ENCODE measurements around the gene ANK2. TPM values are rescaled to one million over a fixed set of nuclear protein-coding genes. Genes with fewer than 3 reads are reported as not detected.
"Not testable (repeated sequence)": the region's sequence is repeated elsewhere in the genome, so short reads cannot be mapped to it uniquely, and the experiment has no call there.

The ANK2 gene
- polyA plus RNA-seq, 4 donors = 0.22 to 32.7 (median 5.6) TPM

DNA sequence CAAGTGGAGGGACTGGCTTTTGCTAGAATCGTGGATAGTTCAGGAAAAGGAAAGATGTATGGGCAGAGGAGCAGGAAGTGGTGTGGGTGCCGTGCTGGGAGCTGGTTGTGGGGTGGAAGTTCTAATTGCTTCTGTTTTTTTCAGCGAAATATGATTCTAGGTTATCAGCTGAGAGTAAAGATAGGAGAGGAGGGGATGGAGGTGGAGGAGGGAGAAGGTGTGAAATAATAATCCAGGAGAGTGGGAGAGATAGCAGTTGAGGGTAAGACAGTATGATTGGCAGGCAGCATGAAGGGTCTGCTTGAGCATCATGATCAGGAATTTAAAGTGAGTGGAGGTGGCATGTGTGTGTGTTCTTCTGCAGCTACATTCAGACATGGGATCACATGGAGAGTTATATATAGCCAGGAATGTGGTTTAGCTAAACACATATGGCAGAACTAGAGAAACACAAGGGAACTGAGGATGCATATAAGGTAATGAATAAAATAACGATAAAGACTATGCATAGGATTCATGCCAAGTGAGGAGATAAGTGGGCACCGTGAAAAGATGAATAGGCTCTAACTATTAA, 133.7 kb downstream of the ANK2 start:
- H3K4me3 ChIP-seq (ENCODE audit: low read depth in 1 of 3, low read length in 3 of 3) = no peak overlapping the region
- H3K9me3 ChIP-seq (ENCODE audit: control insufficient read depth in 2 of 2, insufficient read depth in 1 of 2, low read depth in 1 of 2, low read length in 1 of 2) = no peaks in the 10 kb centered on the region
- no peak for FAIRE-seq
- no peaks in the 10 kb centered on the region for H3K27me3 ChIP-seq (ENCODE audit: control insufficient read depth in 3 of 3, insufficient read depth in 3 of 3, low read length in 3 of 3)
- DNase-seq = no peak
- peaks cover 0 to 15% (median 0%) of the 10 kb centered on the region in 3 donors for H3K4me1 ChIP-seq (ENCODE audit: control insufficient read depth in 3 of 3, insufficient read depth in 2 of 3, low read depth in 1 of 3, low read length in 2 of 3)
- no peaks in the 10 kb centered on the region for H3K36me3 ChIP-seq (ENCODE audit: control insufficient read depth in 3 of 3, insufficient read depth in 2 of 3, low read depth in 1 of 3, low read length in 3 of 3)
- H3K27ac ChIP-seq (ENCODE audit: low read depth in 1 of 3, low read length in 2 of 3) = no peak overlapping the region
- WGBS, 3 donors = 47 to 52% (median 50%) methylated on average over 5 of the region's 5 CpGs

DNA sequence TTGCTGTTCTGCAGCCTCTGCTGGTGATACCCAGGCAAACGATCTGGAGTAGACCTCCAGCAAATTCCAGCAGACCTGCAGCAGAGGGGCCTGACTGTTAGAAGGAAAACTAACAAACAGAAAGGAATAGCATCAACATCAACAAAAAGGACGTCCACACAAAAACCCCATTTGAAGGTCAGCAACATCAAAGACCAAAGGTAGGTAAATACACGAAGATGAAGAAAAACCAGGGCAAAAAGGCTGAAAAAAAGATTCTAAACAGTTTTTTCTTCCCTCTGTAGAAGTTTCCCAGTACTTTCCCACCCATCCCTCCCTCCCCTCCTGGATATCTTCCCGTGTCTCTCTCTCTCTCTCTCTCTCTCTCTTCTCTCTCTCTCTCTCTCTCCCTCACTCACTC, 136.8 kb downstream of the ANK2 start:
- not testable (repeated sequence) for DNase-seq; H3K4me3 ChIP-seq (ENCODE audit: low read depth in 1 of 3, low read length in 3 of 3); H3K9me3 ChIP-seq (ENCODE audit: control insufficient read depth in 2 of 2, insufficient read depth in 1 of 2, low read depth in 1 of 2, low read length in 1 of 2); H3K27me3 ChIP-seq (ENCODE audit: control insufficient read depth in 3 of 3, insufficient read depth in 3 of 3, low read length in 3 of 3); H3K27ac ChIP-seq (ENCODE audit: low read depth in 1 of 3, low read length in 2 of 3); H3K36me3 ChIP-seq (ENCODE audit: control insufficient read depth in 3 of 3, insufficient read depth in 2 of 3, low read depth in 1 of 3, low read length in 3 of 3); H3K4me1 ChIP-seq (ENCODE audit: control insufficient read depth in 3 of 3, insufficient read depth in 2 of 3, low read depth in 1 of 3, low read length in 2 of 3); FAIRE-seq
- WGBS, 3 donors = 39 to 48% (median 40%) methylated on average over 4 of the region's 4 CpGs

DNA sequence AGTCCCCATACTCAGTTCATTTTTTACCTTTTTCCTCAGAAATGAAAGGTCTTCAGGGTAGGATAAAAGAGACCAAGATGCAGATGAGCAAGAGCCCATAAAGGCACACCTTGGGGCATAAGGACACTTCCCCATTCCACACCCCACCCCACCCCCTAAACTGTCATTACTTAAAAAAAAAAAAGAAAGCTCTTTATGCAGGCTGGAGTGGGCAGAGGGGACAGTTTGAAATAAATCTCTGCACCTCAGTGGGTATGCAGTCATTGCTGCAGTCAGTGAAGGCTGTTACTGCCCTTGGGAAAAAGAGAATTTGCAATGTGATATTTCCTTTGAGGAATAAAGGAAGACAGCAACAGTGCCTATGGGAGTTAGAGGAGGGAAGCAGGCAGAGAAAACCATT, 137.5 kb downstream of the ANK2 start:
- Histone ChIP-seq H3K9me3 (ENCODE audit: control insufficient read depth in 2 of 2, insufficient read depth in 1 of 2, low read depth in 1 of 2, low read length in 1 of 2) (no peaks in the 10 kb centered on the region), H3K4me1 (ENCODE audit: control insufficient read depth in 3 of 3, insufficient read depth in 2 of 3, low read depth in 1 of 3, low read length in 2 of 3) (peaks cover 0 to 10% (median 0%) of the 10 kb centered on the region in 3 donors)
- FAIRE-seq = no peak

DNA sequence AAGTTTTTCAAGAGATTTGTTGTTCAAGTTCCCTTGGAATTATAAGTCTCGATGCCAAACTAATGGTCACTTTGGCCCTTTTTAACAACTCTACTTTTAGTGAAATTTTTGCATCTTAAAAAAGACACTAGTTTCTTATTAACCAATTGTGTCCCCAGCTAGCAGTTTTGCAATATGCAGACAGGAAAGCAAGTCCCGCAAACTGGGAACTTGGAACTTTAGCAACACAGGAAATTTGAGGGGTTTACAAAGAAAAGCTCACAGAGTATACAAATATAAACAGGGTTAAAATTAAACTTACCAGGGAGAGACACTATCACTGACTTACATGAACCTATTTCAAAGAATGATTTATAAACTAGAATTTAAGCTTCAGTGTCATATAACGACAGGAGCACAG, 137.9 kb downstream of the ANK2 start:
- DNase-seq (no peak), FAIRE-seq (no peak)
- no peak overlapping the region for H3K4me3 ChIP-seq (ENCODE audit: low read depth in 1 of 3, low read length in 3 of 3)
- H3K9me3 ChIP-seq (ENCODE audit: control insufficient read depth in 2 of 2, insufficient read depth in 1 of 2, low read depth in 1 of 2, low read length in 1 of 2) = no peaks in the 10 kb centered on the region
- H3K4me1 ChIP-seq (ENCODE audit: control insufficient read depth in 3 of 3, insufficient read depth in 2 of 3, low read depth in 1 of 3, low read length in 2 of 3) = peaks cover 0 to 10% (median 0%) of the 10 kb centered on the region in 3 donors
- 67 to 88% (median 81%) methylated on average over 3 of the region's 3 CpGs for WGBS, 3 donors
- peak overlapping the region in 1 of 3 donors; percentile 57 for H3K27ac ChIP-seq (ENCODE audit: low read depth in 1 of 3, low read length in 2 of 3)
- no peaks in the 10 kb centered on the region for H3K27me3 ChIP-seq (ENCODE audit: control insufficient read depth in 3 of 3, insufficient read depth in 3 of 3, low read length in 3 of 3)
- H3K36me3 ChIP-seq (ENCODE audit: control insufficient read depth in 3 of 3, insufficient read depth in 2 of 3, low read depth in 1 of 3, low read length in 3 of 3) = no peaks in the 10 kb centered on the region

More for the DNA sequence above, 137.5 kb downstream of the ANK2 start:
- peak in 1 of 2 donors; percentile 61 for DNase-seq
- Histone ChIP-seq H3K27me3 (ENCODE audit: control insufficient read depth in 3 of 3, insufficient read depth in 3 of 3, low read length in 3 of 3) (no peaks in the 10 kb centered on the region), H3K36me3 (ENCODE audit: control insufficient read depth in 3 of 3, insufficient read depth in 2 of 3, low read depth in 1 of 3, low read length in 3 of 3) (no peaks in the 10 kb centered on the region), H3K27ac (ENCODE audit: low read depth in 1 of 3, low read length in 2 of 3) (peak overlapping the region in 1 of 3 donors; percentile 57), H3K4me3 (ENCODE audit: low read depth in 1 of 3, low read length in 3 of 3) (no peak overlapping the region)

DNA sequence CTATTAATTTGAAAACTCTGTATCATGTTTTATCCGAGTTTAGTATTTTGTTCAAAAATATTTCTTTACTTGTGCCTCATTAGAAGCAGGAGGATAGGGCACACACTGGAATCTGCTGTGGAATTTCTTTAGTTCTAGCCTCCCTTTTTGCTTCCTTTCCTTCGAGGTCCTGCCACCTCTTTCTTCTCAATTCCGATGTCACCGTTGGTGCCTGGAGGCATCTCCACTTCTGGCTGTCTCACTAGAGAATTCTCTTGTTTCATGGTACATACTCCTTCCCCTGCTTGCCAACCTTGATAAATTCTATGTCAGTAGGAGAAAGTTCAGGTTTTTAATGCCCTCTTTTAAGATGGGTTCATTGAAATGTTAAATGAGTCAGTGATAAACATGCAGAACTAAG, 140.1 kb downstream of the ANK2 start:
- WGBS, 3 donors = 80 to 87% (median 84%) methylated on average over 4 of the region's 4 CpGs
- no peak for DNase-seq

DNA sequence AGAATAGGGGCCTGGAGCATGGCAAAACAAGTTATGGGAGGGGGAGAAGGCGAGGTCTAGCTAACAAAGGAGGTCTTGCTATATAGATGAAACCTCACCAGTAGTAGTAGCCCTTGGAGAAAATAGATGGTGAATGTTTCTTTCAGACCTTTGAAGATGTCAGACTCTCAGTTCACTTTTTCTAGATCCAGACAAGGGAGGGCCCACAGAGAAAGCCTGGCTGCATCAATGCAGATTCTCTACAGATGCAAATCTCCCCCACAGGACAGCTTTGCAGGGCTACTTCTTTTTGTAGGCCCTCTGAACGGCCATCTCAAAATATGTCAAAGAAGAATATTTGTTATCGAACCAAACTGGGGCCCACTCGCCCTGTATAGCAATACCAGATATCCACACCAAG, 159.7 kb downstream of the ANK2 start:
- no peak overlapping the region for H3K4me3 ChIP-seq (ENCODE audit: low read depth in 1 of 3, low read length in 3 of 3)
- H3K4me1 ChIP-seq (ENCODE audit: control insufficient read depth in 3 of 3, insufficient read depth in 2 of 3, low read depth in 1 of 3, low read length in 2 of 3) = no peaks in the 10 kb centered on the region
- no peaks in the 10 kb centered on the region for H3K9me3 ChIP-seq (ENCODE audit: control insufficient read depth in 2 of 2, insufficient read depth in 1 of 2, low read depth in 1 of 2, low read length in 1 of 2)
- H3K27ac ChIP-seq (ENCODE audit: low read depth in 1 of 3, low read length in 2 of 3) = no peak overlapping the region
- 72 to 84% (median 77%) methylated on average over 4 of the region's 4 CpGs for WGBS, 3 donors
- DNase-seq (no peak), FAIRE-seq (no peak)
- H3K27me3 ChIP-seq (ENCODE audit: control insufficient read depth in 3 of 3, insufficient read depth in 3 of 3, low read length in 3 of 3) = no peaks in the 10 kb centered on the region
- H3K36me3 ChIP-seq (ENCODE audit: control insufficient read depth in 3 of 3, insufficient read depth in 2 of 3, low read depth in 1 of 3, low read length in 3 of 3) = no peaks in the 10 kb centered on the region

More for the DNA sequence above, 140.1 kb downstream of the ANK2 start:
- H3K4me3 ChIP-seq (ENCODE audit: low read depth in 1 of 3, low read length in 3 of 3) = no peak overlapping the region
- no peak for FAIRE-seq
- peaks cover 0 to 10% (median 0%) of the 10 kb centered on the region in 3 donors for H3K4me1 ChIP-seq (ENCODE audit: control insufficient read depth in 3 of 3, insufficient read depth in 2 of 3, low read depth in 1 of 3, low read length in 2 of 3)
- no peaks in the 10 kb centered on the region for H3K27me3 ChIP-seq (ENCODE audit: control insufficient read depth in 3 of 3, insufficient read depth in 3 of 3, low read length in 3 of 3)
- no peak overlapping the region for H3K27ac ChIP-seq (ENCODE audit: low read depth in 1 of 3, low read length in 2 of 3)
- H3K9me3 ChIP-seq (ENCODE audit: control insufficient read depth in 2 of 2, insufficient read depth in 1 of 2, low read depth in 1 of 2, low read length in 1 of 2) = no peaks in the 10 kb centered on the region
- H3K36me3 ChIP-seq (ENCODE audit: control insufficient read depth in 3 of 3, insufficient read depth in 2 of 3, low read depth in 1 of 3, low read length in 3 of 3) = no peaks in the 10 kb centered on the region

DNA sequence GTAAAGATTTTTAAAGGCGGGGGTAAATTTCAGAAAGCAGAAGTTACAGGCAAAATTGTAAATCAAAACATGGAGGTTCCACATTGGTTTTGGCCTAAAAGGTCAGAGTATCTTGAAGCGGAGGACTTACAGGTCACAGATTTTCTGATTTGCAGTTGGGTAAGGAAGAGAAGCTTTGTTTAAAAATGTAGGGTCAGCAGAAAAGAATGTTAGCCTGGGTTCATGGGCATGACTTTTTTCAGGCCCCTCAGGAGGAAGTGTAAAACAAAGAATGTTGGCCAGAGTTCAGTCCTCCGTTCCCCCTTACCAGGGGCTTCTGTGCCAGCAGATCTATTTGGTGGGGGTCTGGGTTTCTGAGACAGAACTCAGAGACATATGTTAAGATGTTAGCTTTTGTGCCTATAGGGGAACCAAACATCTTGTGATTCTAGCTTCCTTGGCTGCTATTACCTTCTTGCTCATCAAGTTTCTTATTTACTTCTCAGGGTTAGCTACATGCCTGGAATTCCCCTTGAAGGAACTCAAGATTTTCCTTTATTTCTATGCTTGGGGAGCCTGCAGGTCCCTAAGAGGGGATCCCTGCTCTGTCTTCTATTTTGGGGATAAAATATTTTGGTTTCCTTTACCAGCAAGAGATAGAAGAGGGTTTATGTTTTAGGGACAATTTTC, 160.3 kb downstream of the ANK2 start:
- FAIRE-seq = no peak
- no peak overlapping the region for H3K4me3 ChIP-seq (ENCODE audit: low read depth in 1 of 3, low read length in 3 of 3)
- no peak overlapping the region for H3K27ac ChIP-seq (ENCODE audit: low read depth in 1 of 3, low read length in 2 of 3)
- no peaks in the 10 kb centered on the region for H3K9me3 ChIP-seq (ENCODE audit: control insufficient read depth in 2 of 2, insufficient read depth in 1 of 2, low read depth in 1 of 2, low read length in 1 of 2)
- no peaks in the 10 kb centered on the region for H3K4me1 ChIP-seq (ENCODE audit: control insufficient read depth in 3 of 3, insufficient read depth in 2 of 3, low read depth in 1 of 3, low read length in 2 of 3)
- DNase-seq = no peak
- WGBS, 3 donors = 79 to 88% (median 79%) methylated on average over 3 of the region's 3 CpGs
- H3K36me3 ChIP-seq (ENCODE audit: control insufficient read depth in 3 of 3, insufficient read depth in 2 of 3, low read depth in 1 of 3, low read length in 3 of 3) = no peaks in the 10 kb centered on the region
- H3K27me3 ChIP-seq (ENCODE audit: control insufficient read depth in 3 of 3, insufficient read depth in 3 of 3, low read length in 3 of 3) = no peaks in the 10 kb centered on the region

DNA sequence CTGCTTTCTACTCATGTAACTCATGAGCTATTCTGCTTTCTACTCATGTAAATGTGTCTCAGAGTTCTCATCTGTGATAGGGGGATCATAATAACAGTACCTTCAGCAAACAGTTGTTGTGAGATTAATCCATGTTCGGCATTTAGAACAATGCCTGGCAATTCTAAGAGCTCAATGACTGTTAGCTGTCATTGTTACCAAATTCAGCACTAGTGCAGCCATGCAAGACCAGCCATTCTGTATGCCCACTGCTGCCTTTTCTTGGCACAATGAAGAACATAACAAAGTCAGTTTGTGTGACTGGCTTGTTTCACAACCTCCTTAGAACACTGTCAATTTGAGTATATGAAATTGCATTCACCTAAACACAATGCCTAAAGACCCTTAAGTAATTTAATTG, 163.2 kb downstream of the ANK2 start:
- no peaks in the 10 kb centered on the region for H3K36me3 ChIP-seq (ENCODE audit: control insufficient read depth in 3 of 3, insufficient read depth in 2 of 3, low read depth in 1 of 3, low read length in 3 of 3)
- FAIRE-seq (no peak), DNase-seq (no peak)
- 74 to 83% (median 81%) methylated on average over 1 of the region's 1 CpG for WGBS, 3 donors
- H3K27ac ChIP-seq (ENCODE audit: low read depth in 1 of 3, low read length in 2 of 3) = no peak overlapping the region
- H3K4me3 ChIP-seq (ENCODE audit: low read depth in 1 of 3, low read length in 3 of 3) = no peak overlapping the region
- H3K27me3 ChIP-seq (ENCODE audit: control insufficient read depth in 3 of 3, insufficient read depth in 3 of 3, low read length in 3 of 3) = no peaks in the 10 kb centered on the region
- H3K9me3 ChIP-seq (ENCODE audit: control insufficient read depth in 2 of 2, insufficient read depth in 1 of 2, low read depth in 1 of 2, low read length in 1 of 2) = no peaks in the 10 kb centered on the region
- H3K4me1 ChIP-seq (ENCODE audit: control insufficient read depth in 3 of 3, insufficient read depth in 2 of 3, low read depth in 1 of 3, low read length in 2 of 3) = no peaks in the 10 kb centered on the region

DNA sequence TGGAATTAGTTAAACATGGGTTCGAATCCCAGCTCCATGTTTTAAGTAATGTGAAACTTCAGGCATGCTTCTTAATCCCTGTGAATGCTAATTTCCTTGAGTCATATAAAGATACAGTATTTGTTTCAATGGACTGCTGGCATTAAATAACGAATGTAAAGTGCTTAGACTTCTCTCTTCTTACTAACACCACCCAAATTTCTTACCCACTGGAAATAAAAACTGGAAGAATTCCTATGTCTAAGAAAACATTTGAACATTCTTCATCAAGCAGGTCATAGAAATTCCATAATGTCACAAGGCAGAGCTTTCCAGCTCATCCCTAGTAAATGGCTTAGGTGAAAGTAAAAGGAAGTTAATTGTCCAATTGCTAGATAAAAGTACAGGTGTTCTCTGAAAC, 172.5 kb downstream of the ANK2 start:
- no peak overlapping the region for H3K27ac ChIP-seq (ENCODE audit: low read depth in 1 of 3, low read length in 2 of 3)
- no peak overlapping the region for H3K4me3 ChIP-seq (ENCODE audit: low read depth in 1 of 3, low read length in 3 of 3)
- FAIRE-seq (no peak), DNase-seq (no peak)
- no peaks in the 10 kb centered on the region for H3K27me3 ChIP-seq (ENCODE audit: control insufficient read depth in 3 of 3, insufficient read depth in 3 of 3, low read length in 3 of 3)
- H3K9me3 ChIP-seq (ENCODE audit: control insufficient read depth in 2 of 2, insufficient read depth in 1 of 2, low read depth in 1 of 2, low read length in 1 of 2) = no peaks in the 10 kb centered on the region
- no peaks in the 10 kb centered on the region for H3K36me3 ChIP-seq (ENCODE audit: control insufficient read depth in 3 of 3, insufficient read depth in 2 of 3, low read depth in 1 of 3, low read length in 3 of 3)
- WGBS, 3 donors = 53 to 63% (median 53%) methylated on average over 2 of the region's 2 CpGs
- no peaks in the 10 kb centered on the region for H3K4me1 ChIP-seq (ENCODE audit: control insufficient read depth in 3 of 3, insufficient read depth in 2 of 3, low read depth in 1 of 3, low read length in 2 of 3)

All from small intestine (tissue), 7 donors.